ENCODE data around the gene SNAI1.

GRCh38 chr20:49945306-49945700 lies 37.5 kb upstream of the SNAI1 start:
- no peak for TF ChIP-seq CTCF (IDR thresholded peaks at IDR 0.05)
- TF ChIP-seq POLR2A (IDR thresholded peaks at IDR 0.05): no peak
